ENCODE data around the gene CDH18.
A peak's percentile ranks its signal among the peaks of the same experiment; 100 is the strongest.

The CDH18 gene

DNA sequence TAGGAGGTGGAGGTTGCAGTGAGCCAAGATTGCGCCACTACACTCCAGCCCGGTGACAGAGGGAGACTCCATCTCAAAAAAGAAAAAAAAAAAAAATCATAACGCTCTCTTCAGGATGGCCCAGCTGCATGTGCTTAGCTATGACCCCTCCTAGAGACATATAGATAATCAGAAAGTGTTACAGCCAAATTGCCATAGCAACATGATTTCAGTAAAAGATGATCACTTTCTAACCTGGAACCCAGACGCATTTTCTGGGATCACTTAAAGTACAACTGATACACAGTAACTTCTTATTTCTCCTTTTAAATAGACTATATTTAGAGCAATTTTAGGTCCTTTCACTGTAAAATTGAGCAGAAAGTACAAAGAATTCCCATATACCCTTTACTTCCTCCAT lies 372.9 kb downstream of the CDH18 start:
- no peaks in the 10 kb centered on the region for H4K20me1 ChIP-seq (ENCODE audit: insufficient read depth)
- no peaks in the 10 kb centered on the region for H3K4me1 ChIP-seq (ENCODE audit: low read depth, poor library complexity, severe bottlenecking)
- H3K27me3 ChIP-seq (ENCODE audit: insufficient read depth, low read depth): no peaks in the 10 kb centered on the region
- H3K4me3 ChIP-seq (IDR thresholded peaks at IDR 0.05; ENCODE audit: insufficient read depth, low read depth, low read length): no peak overlapping the region
- no peaks in the 10 kb centered on the region for H3K36me3 ChIP-seq (ENCODE audit: insufficient read depth)
- TF ChIP-seq, protein P1, sequence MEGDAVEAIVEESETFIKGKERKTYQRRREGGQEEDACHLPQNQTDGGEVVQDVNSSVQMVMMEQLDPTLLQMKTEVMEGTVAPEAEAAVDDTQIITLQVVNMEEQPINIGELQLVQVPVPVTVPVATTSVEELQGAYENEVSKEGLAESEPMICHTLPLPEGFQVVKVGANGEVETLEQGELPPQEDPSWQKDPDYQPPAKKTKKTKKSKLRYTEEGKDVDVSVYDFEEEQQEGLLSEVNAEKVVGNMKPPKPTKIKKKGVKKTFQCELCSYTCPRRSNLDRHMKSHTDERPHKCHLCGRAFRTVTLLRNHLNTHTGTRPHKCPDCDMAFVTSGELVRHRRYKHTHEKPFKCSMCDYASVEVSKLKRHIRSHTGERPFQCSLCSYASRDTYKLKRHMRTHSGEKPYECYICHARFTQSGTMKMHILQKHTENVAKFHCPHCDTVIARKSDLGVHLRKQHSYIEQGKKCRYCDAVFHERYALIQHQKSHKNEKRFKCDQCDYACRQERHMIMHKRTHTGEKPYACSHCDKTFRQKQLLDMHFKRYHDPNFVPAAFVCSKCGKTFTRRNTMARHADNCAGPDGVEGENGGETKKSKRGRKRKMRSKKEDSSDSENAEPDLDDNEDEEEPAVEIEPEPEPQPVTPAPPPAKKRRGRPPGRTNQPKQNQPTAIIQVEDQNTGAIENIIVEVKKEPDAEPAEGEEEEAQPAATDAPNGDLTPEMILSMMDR (conservative IDR thresholded peaks at IDR 0.05; ENCODE audit: low read depth, low read length): no peak
- no peak overlapping the region for H2AFZ ChIP-seq (ENCODE audit: low read depth)
- no peak overlapping the region for H3K4me2 ChIP-seq
- H3K79me2 ChIP-seq (ENCODE audit: insufficient read depth, low read depth): no peaks in the 10 kb centered on the region
- H3K27ac ChIP-seq: no peak overlapping the region
- H3K9ac ChIP-seq: no peak overlapping the region

DNA sequence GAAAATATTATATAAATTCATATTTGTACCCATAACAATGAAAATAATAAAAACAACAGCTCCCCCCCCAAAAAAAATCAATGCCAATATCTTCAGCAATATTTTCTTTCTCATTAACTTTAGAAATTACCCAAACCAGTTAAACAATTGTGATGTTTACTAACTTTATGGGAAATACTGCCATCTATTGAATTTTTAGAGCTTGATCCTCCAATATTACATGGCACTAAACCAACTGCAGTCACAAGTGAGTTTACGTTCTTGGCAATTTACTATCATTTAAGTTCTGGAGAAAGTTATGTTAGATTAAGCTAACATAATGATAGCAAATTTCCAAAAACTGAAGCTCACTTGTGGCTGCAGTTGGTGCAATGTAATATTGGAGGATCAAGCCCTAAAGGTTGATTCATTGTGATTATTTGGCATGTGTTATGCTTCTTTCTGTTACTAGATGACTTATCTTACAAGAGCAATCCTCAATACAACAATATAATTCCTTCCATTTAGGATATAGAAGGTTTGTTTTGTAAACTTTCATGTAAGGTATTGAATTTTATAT lies 379.5 kb downstream of the CDH18 start:
- Histone ChIP-seq H3K27me3 (ENCODE audit: insufficient read depth, low read depth) (no peaks in the 10 kb centered on the region), H3K36me3 (ENCODE audit: insufficient read depth) (no peaks in the 10 kb centered on the region), H3K9ac (no peak overlapping the region), H3K4me2 (no peak overlapping the region), H3K4me3 (IDR thresholded peaks at IDR 0.05; ENCODE audit: insufficient read depth, low read depth, low read length) (no peak overlapping the region), H4K20me1 (ENCODE audit: insufficient read depth) (no peaks in the 10 kb centered on the region), H3K4me1 (ENCODE audit: low read depth, poor library complexity, severe bottlenecking) (no peaks in the 10 kb centered on the region), H2AFZ (ENCODE audit: low read depth) (no peak overlapping the region), H3K79me2 (ENCODE audit: insufficient read depth, low read depth) (no peaks in the 10 kb centered on the region), H3K27ac (no peak overlapping the region)
- TF ChIP-seq, protein P1 (conservative IDR thresholded peaks at IDR 0.05; ENCODE audit: low read depth, low read length): 0 out of 2 replicates have a peak, but pooled peaks have one; percentile 29

DNA sequence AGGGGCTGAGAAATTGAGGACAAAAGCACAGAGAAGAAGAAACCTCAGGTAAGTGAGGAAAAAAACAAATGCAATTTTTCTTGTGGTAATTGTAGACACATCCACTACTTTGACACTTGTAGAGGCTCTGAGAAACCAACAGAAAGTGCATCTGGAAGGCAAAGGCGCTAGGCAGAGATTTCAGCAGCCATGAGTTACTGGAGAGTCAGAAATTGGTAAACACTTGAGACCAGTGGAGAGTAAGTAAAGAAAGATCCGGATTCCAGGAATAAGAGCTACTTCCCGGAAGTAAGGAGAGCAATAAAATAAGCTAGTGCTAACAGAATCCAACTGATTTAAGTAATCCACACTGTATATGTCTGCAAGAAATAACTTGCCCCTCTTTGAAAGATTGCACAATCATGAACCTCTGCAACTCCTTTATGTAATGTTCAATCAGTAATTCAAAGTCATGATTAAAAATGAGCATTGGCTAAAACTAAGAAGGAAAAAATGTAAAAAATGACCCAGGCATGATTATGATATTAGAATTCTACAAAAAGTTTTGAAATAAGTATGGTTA lies 382.1 kb downstream of the CDH18 start:
- no peak overlapping the region for H3K9ac ChIP-seq
- H3K4me3 ChIP-seq (IDR thresholded peaks at IDR 0.05; ENCODE audit: insufficient read depth, low read depth, low read length): no peak overlapping the region
- H4K20me1 ChIP-seq (ENCODE audit: insufficient read depth): no peaks in the 10 kb centered on the region; the same call in 1 of the 2 replicates
- TF ChIP-seq, protein P1 (conservative IDR thresholded peaks at IDR 0.05; ENCODE audit: low read depth, low read length): no peak
- no peaks in the 10 kb centered on the region for H3K79me2 ChIP-seq (ENCODE audit: insufficient read depth, low read depth)
- no peaks in the 10 kb centered on the region for H3K27me3 ChIP-seq (ENCODE audit: insufficient read depth, low read depth)
- H3K4me2 ChIP-seq: no peak overlapping the region
- no peaks in the 10 kb centered on the region for H3K4me1 ChIP-seq (ENCODE audit: low read depth, poor library complexity, severe bottlenecking)
- no peak overlapping the region for H2AFZ ChIP-seq (ENCODE audit: low read depth)
- H3K27ac ChIP-seq: no peak overlapping the region
- no peaks in the 10 kb centered on the region for H3K36me3 ChIP-seq (ENCODE audit: insufficient read depth)

DNA sequence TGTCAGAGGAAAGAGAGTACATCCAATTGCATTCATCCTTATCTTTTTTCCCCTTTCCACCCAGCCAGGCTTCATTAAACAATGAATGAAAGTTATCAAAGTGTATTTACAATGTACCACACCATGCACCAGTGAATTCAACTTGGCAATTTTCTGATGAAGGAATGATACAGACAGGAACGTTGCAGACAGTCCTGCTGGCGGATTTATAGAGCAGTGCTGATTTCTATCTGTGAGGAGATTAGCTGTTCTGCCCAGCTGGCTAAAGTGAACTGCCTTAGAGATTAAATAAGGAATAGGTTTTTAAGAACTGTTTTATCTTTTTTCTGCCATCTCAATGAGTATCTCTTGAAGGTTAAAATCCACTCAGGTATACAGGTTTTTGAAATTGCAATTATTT lies 403.9 kb downstream of the CDH18 start:
- Histone ChIP-seq H3K36me3 (ENCODE audit: insufficient read depth) (no peaks in the 10 kb centered on the region; the same call in 1 of the 2 replicates), H3K9ac (no peak overlapping the region), H3K4me1 (ENCODE audit: low read depth, poor library complexity, severe bottlenecking) (no peaks in the 10 kb centered on the region), H3K27ac (no peak overlapping the region), H3K4me2 (no peak overlapping the region), H3K27me3 (ENCODE audit: insufficient read depth, low read depth) (no peaks in the 10 kb centered on the region), H4K20me1 (ENCODE audit: insufficient read depth) (no peaks in the 10 kb centered on the region), H3K4me3 (IDR thresholded peaks at IDR 0.05; ENCODE audit: insufficient read depth, low read depth, low read length) (no peak overlapping the region), H2AFZ (ENCODE audit: low read depth) (no peak overlapping the region), H3K79me2 (ENCODE audit: insufficient read depth, low read depth) (no peaks in the 10 kb centered on the region)
- TF ChIP-seq, protein P1 (conservative IDR thresholded peaks at IDR 0.05; ENCODE audit: low read depth, low read length): no peak
